Neural cell (in vitro differentiated cells): ENCODE results near the gene SLC7A14.

Experiments
- CTCF ChIP-seq: fragments of 450-650 bp; IDR thresholded peaks from 2 replicates; pipeline ENCODE4 v1.5.1; 2014; ENCODE audit warnings: antibody characterized with exemption, mild to moderate bottlenecking, moderate library complexity; ENCODE audit not compliant: poor library complexity, severe bottlenecking
- EP300 ChIP-seq: fragments of 450-650 bp; conservative IDR thresholded peaks from 2 replicates; pipeline ENCODE4 v1.6.1; 2014; ENCODE audit warnings: antibody characterized with exemption, mild to moderate bottlenecking, moderate library complexity; ENCODE audit not compliant: poor library complexity, severe bottlenecking
- EZH2 ChIP-seq: fragments of 200-600, 300-800 bp; shearing (Covaris generic), sonication (generic); IDR thresholded peaks from 2 replicates; pipeline ENCODE4 v1.6.1; 2014; ENCODE audit warnings: antibody characterized with exemption, low read length, borderline replicate concordance, mild to moderate bottlenecking; ENCODE audit not compliant: insufficient read depth, poor library complexity, severe bottlenecking
- RAD21 ChIP-seq: fragments of 450-650 bp; conservative IDR thresholded peaks from 2 replicates; pipeline ENCODE4 v1.6.1; 2014; ENCODE audit warnings: antibody characterized with exemption, mild to moderate bottlenecking, moderate library complexity
- TAF1 ChIP-seq: IDR thresholded peaks from 2 replicates; pipeline ENCODE4 v1.6.1; 2012; ENCODE audit warnings: low read depth

- TF ChIP-seq CTCF (no peak), EZH2 (no peak), RAD21 (no peak), EP300 (no peak), TAF1 (no peak)
Observed at GRCh38 chr3:170610321-170610884, 24.5 kb upstream of the SLC7A14 start.
